Right lobe of liver (tissue), 6 donors: ENCODE results near the gene C10orf95. TPM values are rescaled to one million over a fixed set of nuclear protein-coding genes. Genes with fewer than 3 reads are reported as not detected.

Source experiments
- ATAC-seq, 4 donors: fragments of 200-7000 bp; cut with Tn5 transposase; one replicate each; pipeline ENCODE4 v1.9.1; 2020; ENCODE audit warnings: mild to moderate bottlenecking in 4 of 4, moderate library complexity in 4 of 4
- DNase-seq, 3 donors: peaks; one replicate each; pipeline ENCODE4 v3.0.0-alpha.2; 2020
- H3K27ac ChIP-seq, 3 donors: fragments of 200-600 bp; one replicate each; pipeline ENCODE4 v1.8.0; 2022
- H3K27me3 ChIP-seq, 2 donors: fragments of 200-600 bp; one replicate each; pipeline ENCODE4 v1.8.0; 2022
- H3K36me3 ChIP-seq, 4 donors: fragments of 200-600 bp; sonication (generic) in 1 of 4; one replicate each; pipeline versions ENCODE4 v1.5.1 to v1.8.0; 2017 to 2022; ENCODE audit warnings: control low read depth in 1 of 4
- H3K4me1 ChIP-seq, 4 donors: fragments of 200-600 bp; sonication (generic) in 1 of 4; one replicate each; pipeline versions ENCODE4 v1.5.1 to v1.8.0; 2017 to 2022; ENCODE audit warnings: control low read depth in 1 of 4
- H3K4me3 ChIP-seq, 3 donors: fragments of 200-600 bp; one replicate each; pipeline ENCODE4 v1.8.0; 2022
- H3K9me3 ChIP-seq, 4 donors: fragments of 200-600 bp; sonication (generic) in 1 of 4; one replicate each; pipeline versions ENCODE4 v1.5.1 to v1.8.0; 2017 to 2022; ENCODE audit warnings: control low read depth in 1 of 4
- CTCF ChIP-seq, 4 donors: fragments of 200-600 bp in 3 of 4; fragments of 450-650 bp in 1 of 4; IDR thresholded peaks; one replicate each; pipeline versions ENCODE4 v1.5.1 to v1.8.0; 2016 to 2022; ENCODE audit warnings: antibody characterized with exemption in 4 of 4, mild to moderate bottlenecking in 2 of 4
- POLR2A ChIP-seq: fragments of 450-650 bp; IDR thresholded peaks from one replicate; pipeline ENCODE4 v1.6.1; 2017; ENCODE audit warnings: antibody characterized with exemption, mild to moderate bottlenecking
- WGBS: methylation state at CpG from one replicate; pipeline ENCODE4 v1.1.6; 2018; ENCODE audit warnings: low coverage, low lambda C conversion rate; ENCODE audit not compliant: insufficient coverage; ENCODE audit errors: missing lambda C conversion rate; 5-methylcytosine and 5-hydroxymethylcytosine counted together
- intact Hi-C, 2 donors: fragments of 100-400 bp; cut with DNase I; formaldehyde crosslinking; loops; one replicate each; pipeline versions ENCODE4 v1.11.2 to v1.14.1; 2022
- total RNA-seq, 6 experiments: library from RNA; depleted of rRNA in 2 of 6; stranded (reverse); fragments of >200 nt in 2 of 6; fragmentation: NEBNext Ultra II Directional in 3 of 6; extraction: Animal tissue kit (Norgen Biotek cat#: 25700) in 3 of 6; gene quantifications; one replicate each; pipeline versions ENCODE4 v1.1.0 to v1.2.4, GENCODE V29; 2016 to 2023
- donor health status: DM: no; HTN: yes; CAD: no.
- donor health status: DM: no; HTN: no; CAD: no.
- donor health status: DM: no; HTN: no; CAD: no.
- donor health status: DM: no; HTN: yes; CAD: no.
- donor health status: DM: no; HTN: yes; CAD: no.

Gene C10orf95
- total RNA-seq, 6 experiments from 2014 or later: not detected

GRCh38 chr10:102403115-102403514 is 48.2 kb downstream of the C10orf95 start:
- DNase-seq (no peak), ATAC-seq (no peak)
- Histone ChIP-seq H3K36me3 (peaks cover 0 to 25% (median under 1%) of the 10 kb centered on the region in 4 donors), H3K27ac (no peak overlapping the region), H3K4me1 (peaks cover 0 to 4% (median 0%) of the 10 kb centered on the region in 4 donors), H3K4me3 (no peak overlapping the region), H3K9me3 (no peaks in the 10 kb centered on the region), H3K27me3 (no peaks in the 10 kb centered on the region)
- TF ChIP-seq POLR2A (no peak), CTCF (IDR thresholded peaks at IDR 0.05) (no peak)
- WGBS: 20% methylated on average over 1 of the region's 13 CpGs
- intact Hi-C loops: loop anchor here in 1 of 2 donors (5.0 kb wide), 1 partner anchor 176 kb away; the partner anchor contains the start of gene ELOVL3

- Histone ChIP-seq H3K4me3 (no peak overlapping the region), H3K4me1 (peaks cover 0 to 4% (median 0%) of the 10 kb centered on the region in 4 donors), H3K27me3 (no peaks in the 10 kb centered on the region), H3K27ac (no peak overlapping the region), H3K9me3 (no peaks in the 10 kb centered on the region), H3K36me3 (peaks cover 0 to 31% (median under 1%) of the 10 kb centered on the region in 4 donors)
- TF ChIP-seq CTCF (IDR thresholded peaks at IDR 0.05) (no peak), POLR2A (no peak)
- ATAC-seq (no peak), DNase-seq (no peak)
- intact Hi-C loops: loop anchor here in 1 of 2 donors (5.0 kb wide), 1 partner anchor 175 kb away; the partner anchor contains the start of gene ELOVL3
- WGBS: 92% methylated on average over 2 of the region's 5 CpGs
Measured at GRCh38 chr10:102402512-102402896, 48.8 kb downstream of the C10orf95 start.

GRCh38 chr10:102401735-102402511 is 49.4 kb downstream of the C10orf95 start:
- peaks cover 0 to 32% (median under 1%) of the 10 kb centered on the region in 4 donors for H3K36me3 ChIP-seq

GRCh38 chr10:102401342-102401654 is 50.0 kb downstream of the C10orf95 start:
- H3K9me3 ChIP-seq: no peaks in the 10 kb centered on the region
- ATAC-seq (no peak), DNase-seq (no peak)
- no peak overlapping the region for H3K4me3 ChIP-seq
- intact Hi-C loops: loop anchor here in 1 of 2 donors (5.0 kb wide), 1 partner anchor 174 kb away; the partner anchor contains the start of gene ELOVL3
- H3K27me3 ChIP-seq: no peaks in the 10 kb centered on the region
- peaks cover 0 to 6% (median 0%) of the 10 kb centered on the region in 4 donors for H3K4me1 ChIP-seq
- TF ChIP-seq CTCF (IDR thresholded peaks at IDR 0.05) (no peak), POLR2A (no peak)
- no peak overlapping the region for H3K27ac ChIP-seq
- 100% methylated on average over 4 of the region's 8 CpGs for WGBS
- H3K36me3 ChIP-seq: peaks cover 0 to 32% (median under 1%) of the 10 kb centered on the region in 4 donors

More at GRCh38 chr10:102401735-102402511, 49.4 kb downstream of the C10orf95 start:
- TF ChIP-seq CTCF (IDR thresholded peaks at IDR 0.05) (no peak), POLR2A (no peak)
- WGBS: 83% methylated on average over 7 of the region's 18 CpGs
- Histone ChIP-seq H3K27ac (no peak overlapping the region), H3K27me3 (no peaks in the 10 kb centered on the region), H3K4me3 (no peak overlapping the region), H3K4me1 (peaks cover 0 to 4% (median 0%) of the 10 kb centered on the region in 4 donors), H3K9me3 (no peaks in the 10 kb centered on the region)
- DNase-seq (no peak), ATAC-seq (no peak)
- intact Hi-C loops: loop anchor here in 1 of 2 donors (5.0 kb wide), 1 partner anchor 175 kb away; the partner anchor contains the start of gene ELOVL3
